ENCODE data around the gene GPHN. TPM values are rescaled to one million over a fixed set of nuclear protein-coding genes. Genes with fewer than 3 reads are reported as not detected.
"Not testable (repeated sequence)": the region's sequence is repeated elsewhere in the genome, so short reads cannot be mapped to it uniquely, and the experiment has no call there.

Gene GPHN
- total and polyA plus RNA-seq, 2 of the 8 experiments (the other 6 are each of a cell fraction or from before 2014, with no cell fraction given): 6.0 to 16.0 TPM

- TF ChIP-seq KDM5A (IDR thresholded peaks at IDR 0.05; ENCODE audit: low read length) (no peak), E2F6 (IDR thresholded peaks at IDR 0.05) (no peak)
Observed at GRCh38 chr14:66709291-66709690, 201.3 kb downstream of the GPHN start (continued).

GRCh38 chr14:66714291-66714690 is 206.3 kb downstream of the GPHN start:
- H4K8ac ChIP-seq (ENCODE audit: extremely low read depth, insufficient read depth, low read length); H2BK12ac ChIP-seq (ENCODE audit: low read depth, low read length); H3K4ac ChIP-seq (replicated peaks; ENCODE audit: insufficient read length, low read depth, low read length); H3K14ac ChIP-seq (ENCODE audit: insufficient read length); H2BK120ac ChIP-seq (replicated peaks; ENCODE audit: low read depth, low read length); H3K23me2 ChIP-seq (ENCODE audit: low read depth, low read length); H3K56ac ChIP-seq (replicated peaks; ENCODE audit: insufficient read length, low read depth, low read length); H3K4me2 ChIP-seq (ENCODE audit: insufficient read depth in 1 of 2, low read depth in 2 of 2, low read length in 2 of 2); H3K36me3 ChIP-seq (ENCODE audit: control insufficient read depth in 2 of 4, insufficient read depth in 4 of 4, low read length in 3 of 4); H2BK20ac ChIP-seq (ENCODE audit: low read length); FAIRE-seq; DNase-seq (ENCODE audit: low read depth in 1 of 2, low spot score in 2 of 2); H2BK15ac ChIP-seq (ENCODE audit: low read length); H3K4me1 ChIP-seq (replicated peaks in 1 of 4; ENCODE audit: control insufficient read depth in 3 of 4, insufficient read depth in 4 of 4, low read length in 3 of 4); H3K23ac ChIP-seq (ENCODE audit: insufficient read length); H4K91ac ChIP-seq (replicated peaks; ENCODE audit: insufficient read length, low read length); H4K20me1 ChIP-seq (replicated peaks in 1 of 2; ENCODE audit: control insufficient read depth in 1 of 2, insufficient read depth in 2 of 2, low read length in 2 of 2); H3K9me3 ChIP-seq (ENCODE audit: insufficient read depth in 2 of 2, low read depth in 1 of 2, low read length in 1 of 2); H3K79me2 ChIP-seq (ENCODE audit: control insufficient read depth in 1 of 2, insufficient read depth in 2 of 2, low read length in 2 of 2); H3K27ac ChIP-seq (ENCODE audit: low read depth, low read length); H3K27me3 ChIP-seq (replicated peaks in 1 of 4; ENCODE audit: control insufficient read depth in 3 of 4, extremely low read depth in 1 of 4, insufficient read depth in 3 of 4, low read length in 3 of 4); H3K9ac ChIP-seq (replicated peaks in 1 of 4; ENCODE audit: extremely low read depth in 1 of 4, low read depth in 3 of 4, low read length in 3 of 4); H2AK5ac ChIP-seq (ENCODE audit: low read depth, low read length); H4K5ac ChIP-seq (ENCODE audit: insufficient read length, low read depth, low read length); H2BK5ac ChIP-seq (ENCODE audit: low read depth, low read length); H3K18ac ChIP-seq (ENCODE audit: extremely low read depth, low read length); H2AFZ ChIP-seq (ENCODE audit: low read length); H3K4me3 ChIP-seq (ENCODE audit: extremely low read depth in 1 of 4, insufficient read depth in 2 of 4, low read depth in 3 of 4, low read length in 4 of 4); POLR2A ChIA-PET (ENCODE audit: partially characterized antibody); H3K79me1 ChIP-seq (ENCODE audit: low read depth, low read length): not testable (repeated sequence)
- CTCF ChIA-PET (ENCODE audit: partially characterized antibody): interaction anchor here (1.2 kb wide), 1 partner anchor 53 kb away, joined by 3 read pairs; no protein-coding TSS in a partner anchor
- 86% methylated on average over 4 of the region's 4 CpGs; no CpG with 5 or more reads in 1 of the 2 experiments for WGBS, 2 experiments (ENCODE audit: extremely low coverage in 1 of 2, insufficient coverage in 1 of 2, insufficient read length in 1 of 2, insufficient replicate concordance in 2 of 2, low coverage in 1 of 2, low lambda C conversion rate in 2 of 2, missing lambda C conversion rate in 1 of 2)

All from H1 (cell line).